ENCODE measurements around the gene BRME1.

Gene BRME1

GRCh38 chr19:13849991-13850909 is 55.7 kb downstream of the BRME1 start:
- Mint-ChIP-seq H3K9me3 (no peaks in the 10 kb centered on the region), H3K27ac (peak overlapping the region; percentile 80 to 89), H3K27me3 (no peaks in the 10 kb centered on the region), H3K4me1 (peaks cover 52% of the 10 kb centered on the region), H3K4me3 (peak overlapping the region; percentile 69 to 81)
- no peak for ATAC-seq
- DNase-seq, result peak; percentile 71

- no peak for DNase-seq
- no peaks in the 10 kb centered on the region for H3K27me3 Mint-ChIP-seq
- ATAC-seq, result no peak
- H3K9me3 Mint-ChIP-seq, result no peaks in the 10 kb centered on the region
- peak overlapping the region; percentile 6 to 30 for H3K4me3 Mint-ChIP-seq
- H3K27ac Mint-ChIP-seq, result peak overlapping the region; percentile 55 to 61
- H3K4me1 Mint-ChIP-seq, result peaks cover 64% of the 10 kb centered on the region
Observed at GRCh38 chr19:13848798-13849676, 56.9 kb downstream of the BRME1 start.

GRCh38 chr19:13848340-13848677 is 57.6 kb downstream of the BRME1 start:
- no peaks in the 10 kb centered on the region for H3K27me3 Mint-ChIP-seq
- no peaks in the 10 kb centered on the region for H3K9me3 Mint-ChIP-seq
- peak overlapping the region in 1 of 2 donors; percentile 83 for H3K4me3 Mint-ChIP-seq
- DNase-seq (no peak), ATAC-seq (no peak)
- peaks cover 71% of the 10 kb centered on the region for H3K4me1 Mint-ChIP-seq
- peak overlapping the region in 1 of 2 donors; percentile 65 for H3K27ac Mint-ChIP-seq

DNA sequence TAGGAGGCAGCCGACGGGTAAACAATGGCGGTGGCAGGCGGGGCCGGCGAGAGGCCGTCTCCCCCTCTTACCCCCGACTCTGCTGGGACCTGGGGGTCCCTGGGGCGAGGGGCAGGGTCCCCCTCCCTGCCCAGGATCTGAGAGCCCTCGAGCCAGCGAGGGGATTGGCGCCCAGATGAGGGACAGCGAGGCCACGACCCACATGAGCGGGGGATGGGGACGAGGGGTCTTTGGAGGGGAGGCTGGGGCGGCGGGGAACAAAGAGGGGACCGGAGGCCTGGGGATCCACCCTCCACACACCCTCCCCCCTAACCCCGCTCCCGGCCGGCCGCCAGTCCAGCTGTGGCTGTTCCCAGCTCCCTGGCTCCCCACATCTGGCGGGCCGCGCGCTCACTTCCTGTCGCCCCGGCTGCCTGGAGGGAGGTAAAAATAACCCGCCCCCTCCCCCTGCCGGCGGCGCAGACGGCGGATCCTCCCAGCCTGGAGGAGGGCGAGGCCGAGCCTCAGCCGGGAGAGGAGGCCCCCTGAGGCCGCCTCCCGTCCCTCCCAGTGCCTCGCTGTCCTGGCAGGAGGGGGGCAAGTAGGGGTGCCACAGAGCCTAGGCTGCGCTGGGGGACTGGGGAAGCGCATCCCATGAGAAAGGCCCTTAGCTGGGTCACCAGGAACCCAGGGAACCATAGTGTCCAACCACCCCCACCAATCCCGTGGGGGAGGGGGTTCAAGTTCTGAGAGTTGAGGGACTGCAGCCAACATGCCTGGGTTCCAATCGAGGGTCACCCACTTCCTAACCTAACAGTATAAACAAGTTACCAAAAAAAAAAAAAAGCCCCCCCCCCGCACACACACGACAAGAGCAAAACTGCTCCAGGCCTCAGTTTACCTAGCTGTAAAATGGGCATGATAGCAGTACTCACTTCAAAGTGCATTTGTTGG is 58.2 kb downstream of the BRME1 start:
- Mint-ChIP-seq H3K4me1 (peaks cover 77% of the 10 kb centered on the region), H3K27ac (peak overlapping the region; percentile 99 to 100), H3K4me3 (peak overlapping the region; percentile 83 to 91), H3K27me3 (no peaks in the 10 kb centered on the region), H3K9me3 (no peaks in the 10 kb centered on the region)
- DNase-seq, result peak; percentile 80 to 89
- peak; percentile 36 for ATAC-seq

DNA sequence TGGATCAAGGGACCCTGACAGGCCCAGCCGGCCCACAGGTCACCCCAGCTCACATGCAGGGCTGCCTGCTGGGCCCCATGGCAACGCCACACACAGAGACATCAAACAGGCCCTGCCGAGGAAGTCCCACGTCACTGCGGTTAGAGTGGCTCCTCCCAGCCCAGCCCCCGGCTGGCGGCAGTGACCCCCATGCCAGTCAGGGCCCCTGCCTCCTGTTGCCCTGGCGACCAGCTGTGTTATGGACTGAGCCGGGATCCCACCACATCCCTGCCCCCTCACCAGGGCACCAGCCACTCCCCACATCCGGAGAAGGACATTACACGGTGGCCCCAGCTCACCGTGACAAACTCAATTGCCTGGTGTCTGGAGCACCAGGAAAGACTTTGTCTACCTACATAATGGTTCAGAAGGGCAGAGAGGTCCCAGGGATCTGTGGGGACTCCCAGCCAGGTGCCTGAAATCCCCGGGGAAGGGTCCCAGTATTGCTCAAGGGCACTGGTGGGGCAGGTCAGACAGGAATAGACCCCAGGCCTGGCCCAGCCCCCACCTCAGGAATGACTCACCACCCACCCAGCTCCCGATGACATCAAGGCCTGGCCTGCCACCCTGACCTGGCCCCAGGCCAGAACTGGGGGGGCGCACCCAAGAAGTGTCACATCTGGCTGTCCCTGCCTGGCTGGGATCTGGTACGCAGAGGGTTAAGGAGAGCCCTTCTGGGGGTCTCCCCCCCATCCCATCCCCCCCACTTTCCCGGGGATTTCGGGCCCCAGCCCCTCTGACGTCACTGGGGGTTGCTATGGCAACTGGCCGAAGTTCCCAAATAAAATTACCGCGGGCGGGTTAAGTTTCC is 59.1 kb downstream of the BRME1 start:
- H3K4me1 Mint-ChIP-seq, result peaks cover 77% of the 10 kb centered on the region
- H3K27me3 Mint-ChIP-seq, result no peaks in the 10 kb centered on the region
- peak overlapping the region; percentile 99 to 100 for H3K27ac Mint-ChIP-seq
- DNase-seq (peak; percentile 97 to 100), ATAC-seq (peak; percentile 86)
- H3K4me3 Mint-ChIP-seq, result peak overlapping the region; percentile 83 to 91
- no peaks in the 10 kb centered on the region for H3K9me3 Mint-ChIP-seq

DNA sequence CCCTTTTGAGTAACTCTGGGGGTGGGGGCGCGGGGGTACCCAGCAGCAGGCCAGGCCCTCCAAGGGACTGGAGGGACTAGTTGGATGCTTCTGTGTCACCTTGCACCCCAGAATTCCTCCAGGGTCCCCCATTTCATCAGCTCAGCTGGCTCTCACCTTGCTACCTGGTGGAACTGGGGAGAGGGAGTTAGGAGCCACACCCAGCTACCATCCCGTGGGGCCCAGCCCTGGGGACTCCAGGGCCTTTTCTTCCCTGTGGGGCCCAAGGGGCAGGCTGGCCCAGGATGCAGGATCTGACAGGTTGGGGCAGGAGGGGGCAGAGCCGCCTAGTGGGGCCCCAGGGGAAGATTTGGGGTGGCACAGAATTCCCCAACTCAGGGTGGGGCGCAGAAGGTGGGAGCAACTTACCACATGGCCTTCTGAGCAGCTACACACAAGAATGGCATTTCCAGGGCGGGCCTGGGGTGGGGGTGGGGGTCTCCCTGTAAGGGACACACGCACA is 61.7 kb downstream of the BRME1 start:
- Mint-ChIP-seq H3K4me1 (peaks cover 68% of the 10 kb centered on the region), H3K4me3 (peak overlapping the region; percentile 79 to 97), H3K27ac (peak overlapping the region; percentile 83 to 87), H3K9me3 (no peaks in the 10 kb centered on the region), H3K27me3 (no peaks in the 10 kb centered on the region)
- DNase-seq, result no peak
- ATAC-seq, result no peak

- peak overlapping the region; percentile 95 to 97 for H3K4me3 Mint-ChIP-seq
- no peak for ATAC-seq
Observed at GRCh38 chr19:13843104-13843921, 62.6 kb downstream of the BRME1 start.

DNA sequence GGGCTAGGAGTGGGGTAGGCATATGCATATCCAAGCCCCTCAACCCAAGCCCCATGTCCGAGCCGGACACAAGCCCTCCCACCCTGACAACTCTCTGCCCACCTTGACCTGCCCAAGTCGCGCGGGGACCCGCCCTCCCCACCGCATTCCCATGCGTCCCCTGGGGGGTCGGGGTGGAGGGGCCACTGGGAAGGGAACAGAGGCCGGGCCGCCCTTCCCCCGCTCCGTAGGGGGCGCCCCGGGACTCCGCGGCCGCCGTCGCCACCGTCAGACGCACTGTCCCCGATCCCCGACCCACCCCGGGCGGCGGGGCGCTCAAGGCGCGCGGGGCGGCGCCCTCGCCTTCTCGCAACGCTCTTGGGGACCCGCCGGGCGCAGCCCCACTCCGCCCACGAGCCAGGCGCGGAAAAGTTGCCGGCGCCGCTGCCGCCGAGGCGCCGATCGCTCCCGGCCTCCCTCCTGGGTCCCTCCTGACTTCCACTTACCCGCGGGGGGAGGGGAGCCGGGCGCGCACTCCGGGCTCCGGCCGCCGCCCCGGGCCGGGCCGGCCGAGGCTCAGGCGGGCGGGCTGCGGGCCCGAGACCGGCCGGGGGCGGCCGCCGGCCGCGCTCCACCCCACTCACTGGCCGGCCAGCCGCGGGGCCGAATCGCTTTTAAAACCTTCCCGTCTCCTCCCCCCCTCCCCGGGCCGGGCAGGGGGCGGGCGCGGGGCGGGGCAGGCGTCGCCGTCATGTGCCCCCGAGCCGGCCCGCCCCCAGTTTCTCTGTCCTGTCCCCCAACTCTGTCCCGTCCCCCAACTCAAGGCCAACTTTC is 63.4 kb downstream of the BRME1 start:
- no peak for ATAC-seq
- Mint-ChIP-seq H3K4me3 (peak overlapping the region; percentile 95 to 97), H3K27ac (peak overlapping the region; percentile 95 to 99), H3K4me1 (peaks cover 77% of the 10 kb centered on the region), H3K9me3 (no peaks in the 10 kb centered on the region), H3K27me3 (no peaks in the 10 kb centered on the region)
- DNase-seq, result peak in 1 of 2 donors; percentile 65

More at GRCh38 chr19:13843104-13843921, 62.6 kb downstream of the BRME1 start:
- no peak for DNase-seq
- H3K27me3 Mint-ChIP-seq, result no peaks in the 10 kb centered on the region
- no peaks in the 10 kb centered on the region for H3K9me3 Mint-ChIP-seq
- peaks cover 68% of the 10 kb centered on the region for H3K4me1 Mint-ChIP-seq
- H3K27ac Mint-ChIP-seq, result peak overlapping the region; percentile 90 to 98

DNA sequence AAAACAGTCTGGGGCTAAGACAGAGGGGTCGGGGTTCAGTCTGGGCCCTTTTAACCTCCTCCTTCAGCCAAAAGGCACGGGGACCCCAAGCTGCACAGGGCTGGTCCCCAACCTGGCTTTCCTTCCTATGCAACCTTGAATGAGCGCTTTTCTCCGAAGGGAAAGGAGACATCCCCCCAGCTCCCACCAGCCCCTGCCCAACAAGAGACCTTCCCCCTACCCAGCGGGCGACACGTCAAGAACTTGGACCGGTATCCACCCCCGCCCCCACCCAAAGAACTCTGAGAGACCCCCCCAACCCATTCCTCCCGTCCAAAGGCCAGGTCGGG is 64.0 kb downstream of the BRME1 start:
- DNase-seq (no peak), ATAC-seq (no peak)
- Mint-ChIP-seq H3K4me1 (peaks cover 80% of the 10 kb centered on the region), H3K27ac (peak overlapping the region; percentile 95 to 99), H3K9me3 (no peaks in the 10 kb centered on the region), H3K4me3 (peak overlapping the region; percentile 95 to 97), H3K27me3 (no peaks in the 10 kb centered on the region)

GRCh38 chr19:13841086-13841961 is 64.6 kb downstream of the BRME1 start:
- DNase-seq (peak in 1 of 2 donors; percentile 53), ATAC-seq (no peak)
- Mint-ChIP-seq H3K4me1 (peaks cover 80% of the 10 kb centered on the region), H3K27ac (peak overlapping the region; percentile 95 to 99), H3K4me3 (peak overlapping the region; percentile 95 to 97), H3K27me3 (no peaks in the 10 kb centered on the region), H3K9me3 (no peaks in the 10 kb centered on the region)

DNA sequence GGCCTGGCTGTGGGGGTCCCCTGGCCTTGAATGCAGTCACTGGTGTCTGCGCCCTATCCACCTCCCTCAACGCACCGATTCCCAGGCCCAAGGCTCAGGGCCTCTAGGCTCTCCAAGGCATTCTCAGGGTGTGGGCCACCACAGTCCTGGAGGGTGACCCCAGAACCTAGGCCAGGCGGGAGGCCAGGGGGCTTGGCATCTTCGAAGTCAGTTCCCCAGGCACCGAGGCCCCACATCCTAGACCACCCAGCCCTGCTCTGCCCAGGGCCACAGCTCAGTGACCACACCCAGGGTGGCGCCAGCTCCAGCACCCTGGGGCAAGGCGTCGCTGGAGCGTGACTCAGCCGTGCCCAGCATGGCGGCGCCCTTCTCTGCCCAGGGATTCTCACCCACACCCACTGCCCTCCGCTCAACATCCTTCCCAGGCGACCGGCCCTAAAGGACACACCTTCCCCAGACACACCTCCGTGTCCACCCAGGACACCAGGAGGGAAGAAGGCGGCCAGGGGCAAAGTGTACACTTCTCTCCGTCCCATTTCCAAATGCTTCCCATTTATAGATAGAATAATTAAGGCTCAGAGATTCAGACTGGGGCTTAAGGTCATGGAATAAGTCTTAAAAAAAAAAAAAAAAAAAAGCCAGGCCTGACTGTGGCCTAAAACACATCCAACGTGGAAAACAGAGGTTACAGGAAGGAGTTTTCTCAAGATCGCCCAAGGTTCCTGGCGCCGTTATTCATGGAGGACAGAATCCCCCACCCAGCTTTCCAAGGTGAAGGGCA is 65.4 kb downstream of the BRME1 start:
- peak overlapping the region; percentile 94 to 99 for H3K27ac Mint-ChIP-seq
- peaks cover 80% of the 10 kb centered on the region for H3K4me1 Mint-ChIP-seq
- DNase-seq (no peak), ATAC-seq (no peak)
- peak overlapping the region; percentile 95 to 97 for H3K4me3 Mint-ChIP-seq
- no peaks in the 10 kb centered on the region for H3K27me3 Mint-ChIP-seq
- H3K9me3 Mint-ChIP-seq, result no peaks in the 10 kb centered on the region
